ENCODE results near the gene POLL.

POLL gene

DNA sequence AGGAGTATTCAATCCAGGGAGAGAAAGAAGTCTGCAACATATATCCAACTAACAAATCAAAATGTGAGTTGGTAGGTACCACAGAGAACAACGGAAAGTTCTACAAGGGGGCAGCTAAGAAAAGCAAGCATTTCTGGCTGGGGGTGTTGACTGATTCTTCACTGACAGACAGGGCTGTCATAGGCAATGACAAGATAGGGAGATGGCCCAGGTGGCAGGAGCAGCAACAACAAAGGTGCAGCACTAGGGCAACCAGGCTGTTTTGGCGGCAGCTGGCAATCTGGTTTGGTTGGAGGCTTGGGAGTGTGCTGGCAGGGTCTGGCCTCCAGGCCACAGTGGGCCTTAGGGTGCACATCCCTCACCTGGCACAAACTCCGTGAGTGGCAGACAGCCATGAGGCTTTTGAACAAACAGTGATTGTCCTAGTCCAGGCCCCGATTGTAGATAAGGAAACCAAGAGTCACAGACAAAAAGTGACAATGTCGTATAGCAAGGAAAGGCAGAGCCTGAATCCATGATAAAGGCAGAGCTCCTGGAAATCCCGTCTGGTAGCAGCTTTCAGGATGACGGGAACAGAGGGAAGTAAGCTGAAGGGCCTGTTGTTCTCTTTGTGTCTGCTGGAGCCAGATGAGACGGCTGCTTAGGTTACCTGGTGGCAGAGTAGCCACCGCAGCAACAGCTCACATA is 28.5 kb upstream of the POLL start:
- H3K27ac ChIP-seq = no peak overlapping the region
- no peak overlapping the region for H3K4me3 ChIP-seq
- TF ChIP-seq, protein P1, sequence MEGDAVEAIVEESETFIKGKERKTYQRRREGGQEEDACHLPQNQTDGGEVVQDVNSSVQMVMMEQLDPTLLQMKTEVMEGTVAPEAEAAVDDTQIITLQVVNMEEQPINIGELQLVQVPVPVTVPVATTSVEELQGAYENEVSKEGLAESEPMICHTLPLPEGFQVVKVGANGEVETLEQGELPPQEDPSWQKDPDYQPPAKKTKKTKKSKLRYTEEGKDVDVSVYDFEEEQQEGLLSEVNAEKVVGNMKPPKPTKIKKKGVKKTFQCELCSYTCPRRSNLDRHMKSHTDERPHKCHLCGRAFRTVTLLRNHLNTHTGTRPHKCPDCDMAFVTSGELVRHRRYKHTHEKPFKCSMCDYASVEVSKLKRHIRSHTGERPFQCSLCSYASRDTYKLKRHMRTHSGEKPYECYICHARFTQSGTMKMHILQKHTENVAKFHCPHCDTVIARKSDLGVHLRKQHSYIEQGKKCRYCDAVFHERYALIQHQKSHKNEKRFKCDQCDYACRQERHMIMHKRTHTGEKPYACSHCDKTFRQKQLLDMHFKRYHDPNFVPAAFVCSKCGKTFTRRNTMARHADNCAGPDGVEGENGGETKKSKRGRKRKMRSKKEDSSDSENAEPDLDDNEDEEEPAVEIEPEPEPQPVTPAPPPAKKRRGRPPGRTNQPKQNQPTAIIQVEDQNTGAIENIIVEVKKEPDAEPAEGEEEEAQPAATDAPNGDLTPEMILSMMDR (IDR thresholded peaks at IDR 0.05) = no peak
- peak; percentile 69 for DNase-seq (ENCODE audit: low spot score)

DNA sequence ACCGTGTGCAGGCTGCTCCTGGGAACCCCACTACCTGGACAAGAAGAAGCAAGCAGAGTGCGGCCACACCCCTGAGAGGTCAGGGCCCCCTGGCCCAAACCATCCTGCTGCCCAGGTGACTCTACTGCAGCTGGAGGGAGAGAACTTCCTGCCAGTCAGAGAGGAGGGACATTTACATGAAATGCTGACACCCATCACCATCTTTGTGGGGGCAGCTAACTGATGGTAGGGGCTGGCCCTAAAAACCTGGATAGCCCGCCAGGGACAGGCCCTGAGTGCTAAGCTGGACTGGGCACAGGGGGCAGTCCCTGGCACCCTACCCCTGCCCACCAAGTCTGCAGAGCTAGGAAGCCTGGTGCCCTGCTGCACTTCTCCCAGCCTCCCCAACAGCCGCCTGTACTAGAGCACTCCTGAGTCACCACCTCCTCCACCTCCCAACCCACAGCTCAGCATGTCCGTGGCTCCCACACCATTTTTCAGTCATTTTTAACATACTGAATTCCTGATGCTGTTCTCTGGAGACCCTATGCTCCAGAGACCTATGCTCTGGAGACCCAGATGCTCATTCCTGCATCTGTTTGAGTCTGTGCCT is 27.6 kb upstream of the POLL start:
- H3K27ac ChIP-seq = no peak overlapping the region
- no peak overlapping the region for H3K4me3 ChIP-seq
- TF ChIP-seq, protein P1 (IDR thresholded peaks at IDR 0.05) = no peak
- peak; percentile 41 for DNase-seq (ENCODE audit: low spot score)

DNA sequence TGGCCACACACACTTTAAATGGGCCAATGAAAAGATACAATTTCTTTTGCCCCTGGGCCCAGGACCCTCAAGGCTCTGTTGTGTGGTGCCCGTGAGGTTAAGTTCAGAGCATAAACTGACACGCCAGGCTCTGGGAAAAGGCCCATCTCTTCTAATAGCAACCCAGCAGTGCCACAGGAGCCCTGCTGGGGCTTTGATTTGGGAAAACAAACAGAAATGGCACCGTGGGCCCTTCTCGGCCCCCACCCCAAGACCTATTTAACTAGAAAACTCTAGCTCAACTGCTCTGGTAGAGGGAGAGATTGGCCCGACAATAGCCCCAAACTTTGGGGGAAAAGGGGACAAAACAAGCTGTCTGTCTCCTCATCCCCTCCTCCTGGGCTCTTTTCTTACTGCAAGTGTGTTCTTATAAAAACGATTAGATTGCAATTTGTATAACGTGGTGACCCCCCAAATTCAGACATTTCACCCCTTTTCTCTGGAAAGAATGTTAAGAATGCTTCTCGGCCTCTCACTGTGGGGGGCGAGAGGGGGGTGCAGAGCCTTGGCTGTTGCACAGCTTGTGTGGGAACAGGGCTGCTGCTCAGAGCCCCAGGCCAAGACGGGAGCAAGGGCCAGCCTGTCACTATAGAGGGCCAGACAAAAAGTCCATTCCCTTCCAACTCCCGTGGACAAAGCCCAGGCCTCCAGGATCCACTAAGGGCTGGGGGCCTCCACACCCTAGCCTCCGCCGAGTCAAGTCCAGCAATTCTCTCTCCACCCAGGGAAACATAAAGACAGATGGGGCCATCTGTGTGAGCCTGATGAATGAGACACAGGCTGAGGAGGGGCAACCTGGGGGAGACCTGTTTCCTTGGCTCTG is 26.8 kb upstream of the POLL start:
- TF ChIP-seq, protein P1 (IDR thresholded peaks at IDR 0.05) = no peak
- DNase-seq (ENCODE audit: low spot score) = peak; percentile 46
- no peak overlapping the region for H3K4me3 ChIP-seq
- no peak overlapping the region for H3K27ac ChIP-seq

DNA sequence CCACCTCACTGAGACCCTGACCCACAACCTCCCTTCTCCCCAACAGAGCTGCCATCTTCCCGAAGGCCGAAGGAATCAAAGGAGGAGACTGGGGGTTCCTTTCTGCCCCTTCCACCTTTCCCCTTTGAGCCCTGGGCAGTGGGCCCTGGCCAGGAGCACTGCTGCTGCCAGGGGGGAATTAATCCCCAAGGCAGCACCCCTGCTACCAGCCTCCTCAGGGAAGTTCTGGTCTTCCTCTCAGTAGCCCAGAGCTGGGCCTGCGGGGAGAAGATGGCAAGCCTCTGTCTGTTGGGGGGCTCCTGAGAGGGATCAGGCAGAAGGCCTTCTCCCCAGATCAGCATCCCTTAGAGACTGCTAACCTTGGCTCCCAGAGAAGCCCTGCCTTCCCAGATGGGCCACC is 25.6 kb upstream of the POLL start:
- Histone ChIP-seq H3K27ac (no peak overlapping the region), H3K4me3 (no peak overlapping the region)
- DNase-seq (ENCODE audit: low spot score) = peak; percentile 63
- TF ChIP-seq, protein P1 (IDR thresholded peaks at IDR 0.05) = no peak

DNA sequence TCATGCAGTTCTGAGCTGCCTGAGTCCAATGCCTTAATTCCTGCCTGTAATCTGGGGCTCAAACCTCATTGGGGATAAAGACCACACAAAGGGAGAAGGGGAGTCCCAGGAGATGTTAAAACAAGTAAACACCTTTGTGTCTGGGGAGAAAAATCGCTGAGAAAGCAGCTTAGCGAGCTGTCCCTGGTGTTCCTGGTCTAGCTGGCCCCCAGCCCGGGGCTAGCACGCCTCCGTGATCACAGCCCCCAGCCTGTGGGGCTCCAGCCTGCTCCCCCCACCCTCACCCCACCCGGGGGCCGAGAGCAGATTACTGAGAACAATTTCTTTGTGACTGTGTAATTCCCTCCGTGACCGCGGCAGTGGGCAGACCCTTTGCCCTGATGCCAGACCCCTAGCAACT is 24.8 kb upstream of the POLL start:
- H3K4me3 ChIP-seq = no peak overlapping the region
- no peak overlapping the region for H3K27ac ChIP-seq
- TF ChIP-seq, protein P1 (IDR thresholded peaks at IDR 0.05) = no peak
- DNase-seq (ENCODE audit: low spot score) = peak; percentile 40

DNA sequence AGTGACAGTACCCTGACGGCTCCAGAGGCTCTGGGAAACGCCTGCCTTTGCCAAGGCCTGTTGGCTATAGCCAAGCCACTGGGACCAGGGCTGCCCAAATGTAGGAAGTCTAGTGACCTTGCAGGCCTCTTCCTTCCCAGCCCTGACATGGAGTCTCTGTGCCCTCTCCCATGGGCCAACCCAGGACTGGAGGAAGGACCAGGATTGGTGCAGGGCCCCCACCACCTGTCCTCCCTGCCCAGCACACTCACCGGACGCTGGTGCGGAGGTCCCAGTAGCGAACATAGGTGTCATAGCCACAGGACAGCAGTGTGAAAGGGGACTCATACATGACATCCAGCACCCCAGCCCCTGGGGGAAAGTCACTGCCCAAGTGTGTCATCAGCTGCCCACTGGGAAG is 24.0 kb upstream of the POLL start:
- Histone ChIP-seq H3K4me3 (no peak overlapping the region), H3K27ac (no peak overlapping the region)
- TF ChIP-seq, protein P1 (IDR thresholded peaks at IDR 0.05) = no peak
- no peak for DNase-seq (ENCODE audit: low spot score)
